Gastroesophageal sphincter (tissue), 4 donors: ENCODE measurements around the gene AUTS2. TPM values are rescaled to one million over a fixed set of nuclear protein-coding genes. Genes with fewer than 3 reads are reported as not detected.
A peak's percentile ranks its signal among the peaks of the same experiment; 100 is the strongest.

Experiments used
- ATAC-seq: fragments of 150-250 bp; one replicate; pipeline ENCODE4 v1.9.1; 2016; ENCODE audit warnings: mild to moderate bottlenecking, moderate library complexity
- H3K27ac ChIP-seq, 4 donors: fragments of 200-600 bp; sonication (generic) in 3 of 4; 1 replicate in 3 of 4; 2 replicates in 1 of 4; pipeline ENCODE4 v1.5.1; 2016 to 2019
- H3K27me3 ChIP-seq: fragments of 200-600 bp; sonication (generic); one replicate; pipeline ENCODE4 v1.5.1; 2019
- H3K36me3 ChIP-seq, 2 donors: fragments of 200-600 bp; sonication (generic); one replicate each; pipeline ENCODE4 v1.5.1; 2019; ENCODE audit warnings: control low read depth in 1 of 2
- H3K4me1 ChIP-seq, 3 donors: fragments of 200-600 bp; sonication (generic); 1 replicate in 2 of 3; 2 replicates in 1 of 3; pipeline ENCODE4 v1.5.1; 2016 to 2019; ENCODE audit warnings: control low read depth in 2 of 3
- H3K4me3 ChIP-seq, 2 donors: fragments of 200-600 bp; sonication (generic); one replicate each; pipeline ENCODE4 v1.5.1; 2019; ENCODE audit warnings: mild to moderate bottlenecking in 1 of 2, moderate library complexity in 1 of 2
- H3K9me3 ChIP-seq, 3 donors: fragments of 200-600 bp; sonication (generic); one replicate each; pipeline ENCODE4 v1.5.1; 2017 to 2019; ENCODE audit warnings: control low read depth in 2 of 3
- CTCF ChIP-seq, 4 experiments: fragments of 200-600 bp in 2 of 4; fragments of 450-650 bp in 2 of 4; sonication (generic) in 1 of 4; IDR thresholded peaks; one replicate each; pipeline ENCODE4 v1.5.1; 2017 to 2019; ENCODE audit warnings: antibody characterized with exemption in 4 of 4, mild to moderate bottlenecking in 2 of 4, moderate library complexity in 2 of 4
- EP300 ChIP-seq: sonication (generic); formaldehyde crosslinking; IDR thresholded peaks from one replicate; pipeline ENCODE4 v1.6.1; 2017; ENCODE audit warnings: antibody characterized with exemption, mild to moderate bottlenecking
- POLR2A ChIP-seq, 2 donors: fragments of 450-650 bp; IDR thresholded peaks; one replicate each; pipeline ENCODE4 v1.6.1; 2017; ENCODE audit warnings: antibody characterized with exemption in 2 of 2, mild to moderate bottlenecking in 2 of 2, moderate library complexity in 1 of 2
- POLR2AphosphoS5 ChIP-seq: sonication (generic); formaldehyde crosslinking; IDR thresholded peaks from one replicate; pipeline ENCODE4 v1.6.1; 2017; ENCODE audit warnings: antibody characterized with exemption
- WGBS, 2 donors: methylation state at CpG; one replicate each; pipeline ENCODE4 v1.1.5; 2018; ENCODE audit warnings: low coverage in 1 of 2; 5-methylcytosine and 5-hydroxymethylcytosine counted together
- total RNA-seq, 4 donors: library from RNA; depleted of rRNA; stranded (reverse); fragments of >200 nt; gene quantifications; one replicate each; pipeline ENCODE4 v1.1.0, GENCODE V29; 2016

AUTS2 gene
- total RNA-seq, 4 donors from 2014 or later, result 12.2 to 48.7 (median 44.1) TPM

GRCh38 chr7:70829221-70830059 lies 1231.2 kb downstream of the AUTS2 start:
- Histone ChIP-seq H3K4me3 (peak overlapping the region in 1 of 2 donors; percentile 24), H3K9me3 (no peaks in the 10 kb centered on the region), H3K27ac (no peak overlapping the region), H3K27me3 (peaks cover 32% of the 10 kb centered on the region), H3K36me3 (no peaks in the 10 kb centered on the region), H3K4me1 (peaks cover 0 to 12% (median 3%) of the 10 kb centered on the region in 3 donors)
- peak; percentile 68 for ATAC-seq
- 7% methylated on average over 11 of the region's 29 CpGs; no CpG with 5 or more reads in 1 of the 2 donors for WGBS, 2 donors
- TF ChIP-seq POLR2AphosphoS5 (no peak), POLR2A (IDR thresholded peaks at IDR 0.05) (no peak), EP300 (no peak), CTCF (IDR thresholded peaks at IDR 0.05) (peak; percentile 75 to 95 (median 80))

GRCh38 chr7:70830060-70830395 lies 1231.8 kb downstream of the AUTS2 start:
- no peak for ATAC-seq
- Histone ChIP-seq H3K36me3 (no peaks in the 10 kb centered on the region), H3K27me3 (peaks cover 38% of the 10 kb centered on the region), H3K4me3 (no peak overlapping the region), H3K9me3 (no peaks in the 10 kb centered on the region), H3K27ac (no peak overlapping the region), H3K4me1 (peaks cover 0 to 12% (median 3%) of the 10 kb centered on the region in 3 donors)
- 29% methylated on average over 7 of the region's 7 CpGs; no CpG with 5 or more reads in 1 of the 2 donors for WGBS, 2 donors
- no peak for TF ChIP-seq POLR2A (IDR thresholded peaks at IDR 0.05)
- TF ChIP-seq EP300, result no peak
- no peak for TF ChIP-seq CTCF (IDR thresholded peaks at IDR 0.05)

GRCh38 chr7:70830426-70830825 lies 1232.2 kb downstream of the AUTS2 start:
- 84% methylated on average over 7 of the region's 7 CpGs; no CpG with 5 or more reads in 1 of the 2 donors for WGBS, 2 donors
- ATAC-seq, result no peak
- Histone ChIP-seq H3K4me3 (no peak overlapping the region), H3K4me1 (peaks cover 0 to 12% (median 3%) of the 10 kb centered on the region in 3 donors), H3K36me3 (no peaks in the 10 kb centered on the region), H3K27me3 (peaks cover 39% of the 10 kb centered on the region), H3K9me3 (no peaks in the 10 kb centered on the region), H3K27ac (no peak overlapping the region)
- no peak for TF ChIP-seq POLR2A (IDR thresholded peaks at IDR 0.05)
- TF ChIP-seq POLR2AphosphoS5, result no peak
- no peak for TF ChIP-seq CTCF (IDR thresholded peaks at IDR 0.05)
- no peak for TF ChIP-seq EP300

GRCh38 chr7:70833726-70834125 lies 1235.5 kb downstream of the AUTS2 start:
- TF ChIP-seq POLR2A (IDR thresholded peaks at IDR 0.05) (no peak), CTCF (IDR thresholded peaks at IDR 0.05) (no peak), EP300 (no peak), POLR2AphosphoS5 (no peak)
- ATAC-seq, result no peak
- no peaks in the 10 kb centered on the region for H3K9me3 ChIP-seq
- H3K36me3 ChIP-seq, result no peaks in the 10 kb centered on the region
- H3K4me3 ChIP-seq, result no peak overlapping the region
- peaks cover 0 to 12% (median 3%) of the 10 kb centered on the region in 3 donors for H3K4me1 ChIP-seq
- H3K27me3 ChIP-seq, result peaks cover 53% of the 10 kb centered on the region
- 0 to 25% methylated on average over 1 of the region's 1 CpG for WGBS, 2 donors
- no peak overlapping the region for H3K27ac ChIP-seq

- peaks cover 51% of the 10 kb centered on the region for H3K27me3 ChIP-seq
- H3K9me3 ChIP-seq, result no peaks in the 10 kb centered on the region
- TF ChIP-seq POLR2A (IDR thresholded peaks at IDR 0.05), result no peak
- TF ChIP-seq CTCF (IDR thresholded peaks at IDR 0.05), result no peak
- no peak for TF ChIP-seq EP300
- no peak for TF ChIP-seq POLR2AphosphoS5
- no peak overlapping the region for H3K27ac ChIP-seq
- ATAC-seq, result no peak
- peaks cover 0 to 6% (median 1%) of the 10 kb centered on the region in 3 donors for H3K4me1 ChIP-seq
- 85 to 86% methylated on average over 8 of the region's 8 CpGs for WGBS, 2 donors
- H3K4me3 ChIP-seq, result no peak overlapping the region
- no peaks in the 10 kb centered on the region for H3K36me3 ChIP-seq
These were observed 1236.1 kb downstream of the AUTS2 start for GRCh38 chr7:70834424-70834823.
